Stimulated activated CD8-positive, alpha-beta memory T cell treated with anti-CD3 and anti-CD28 coated beads, Interleukin-2, amount 100 ng/mL, for 48 hours (primary cell): ENCODE results near the gene RFX3.

Experiments used
- DNase-seq, 2 donors: peaks; one replicate each; pipeline ENCODE4 v3.0.0-alpha.2; 2020; ENCODE audit warnings: low read depth in 2 of 2

Gene RFX3

DNA sequence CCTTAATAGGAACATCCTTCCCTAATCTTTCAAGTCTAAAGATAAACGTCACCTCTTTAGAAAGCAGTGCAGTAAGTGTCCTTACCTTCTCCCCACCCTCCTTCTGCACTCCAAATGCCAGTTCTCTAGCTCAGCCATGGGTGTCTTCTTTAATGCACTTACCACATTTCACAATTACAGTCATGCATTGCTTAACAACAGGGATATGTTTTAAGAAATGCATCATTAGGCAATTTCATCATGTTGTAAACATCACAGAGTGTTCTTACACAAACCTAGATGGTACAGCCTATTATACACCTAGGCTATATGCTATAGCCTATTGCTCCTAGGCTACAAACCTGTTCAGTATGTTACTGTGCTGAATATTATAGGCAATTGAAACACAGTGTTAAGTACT, 91.2 kb downstream of the RFX3 start:
- DNase-seq: no peak

DNA sequence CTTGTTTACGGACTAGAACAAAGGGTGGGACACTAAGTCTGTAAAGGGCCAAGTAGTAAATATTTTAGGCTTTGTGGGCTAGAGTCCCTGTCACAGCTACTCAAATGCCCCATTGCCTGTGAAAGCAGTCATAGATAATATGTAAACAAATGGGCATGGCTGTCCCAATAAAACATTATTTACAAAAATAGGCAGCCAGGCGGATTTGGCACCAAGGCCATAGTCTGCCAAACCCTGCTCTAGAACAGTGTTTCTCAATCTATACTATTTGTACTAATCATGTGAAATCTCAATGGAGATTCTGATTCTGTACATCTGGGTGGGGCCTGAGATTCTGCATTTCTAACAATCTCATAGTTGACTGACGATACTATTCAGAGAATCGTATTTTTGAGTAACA, 92.0 kb downstream of the RFX3 start:
- no peak for DNase-seq

DNA sequence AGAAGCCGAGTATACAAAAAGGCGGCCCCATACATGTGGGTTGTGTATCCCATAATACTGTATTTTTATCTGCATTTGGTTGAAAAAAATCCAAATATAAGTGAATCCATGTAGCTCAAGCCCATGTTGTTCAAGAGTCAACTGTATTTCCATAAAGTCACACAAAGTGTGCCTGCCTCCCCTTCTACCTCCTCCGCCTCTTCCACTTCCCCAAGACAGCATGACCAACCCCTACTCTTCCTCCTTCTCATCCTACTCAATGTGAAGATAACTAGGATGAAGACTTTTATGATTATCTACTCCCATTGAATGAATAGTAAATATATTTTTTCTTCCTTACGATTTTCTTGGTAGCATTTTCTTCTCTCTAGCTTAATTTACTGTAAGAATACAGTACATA, 92.7 kb downstream of the RFX3 start:
- DNase-seq: no peak

DNA sequence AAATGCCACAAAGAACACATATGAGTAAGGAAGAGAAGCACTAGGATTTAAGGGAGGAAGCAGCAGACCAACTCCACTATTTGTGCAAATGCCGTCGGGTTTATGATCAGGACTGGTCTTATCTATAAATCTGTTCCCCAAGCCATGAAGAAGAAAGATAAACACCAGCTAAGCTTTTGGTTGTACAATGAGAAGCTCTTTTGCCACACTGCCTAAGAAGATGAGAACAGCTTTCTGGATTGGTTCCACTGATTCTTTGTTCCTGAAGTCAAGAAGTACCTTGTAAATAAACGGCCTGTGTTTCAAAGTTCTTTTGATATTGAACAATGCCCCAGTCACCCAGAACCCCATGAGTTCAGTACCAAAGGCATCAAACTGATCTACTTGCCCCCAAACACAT, 93.9 kb downstream of the RFX3 start:
- no peak for DNase-seq

DNA sequence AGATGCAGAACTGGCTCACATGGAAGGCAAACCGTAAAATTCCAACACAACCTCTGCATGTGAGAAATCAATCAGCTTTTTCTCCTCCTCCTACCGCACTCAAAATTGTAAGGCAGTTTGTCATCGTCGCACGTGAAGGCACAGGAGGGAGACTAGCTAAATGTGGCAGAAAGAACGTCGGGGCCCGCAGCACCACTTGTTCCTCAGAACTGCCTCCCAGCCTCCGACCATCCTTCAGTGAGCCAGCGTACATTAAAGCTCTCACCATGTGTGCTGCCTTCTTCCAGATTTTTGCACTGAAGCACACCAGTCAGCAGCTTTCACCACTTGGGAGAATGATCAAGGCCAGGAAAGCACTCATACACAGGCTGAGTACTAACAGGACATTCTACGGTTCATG, 105.9 kb downstream of the RFX3 start:
- DNase-seq: no peak

DNA sequence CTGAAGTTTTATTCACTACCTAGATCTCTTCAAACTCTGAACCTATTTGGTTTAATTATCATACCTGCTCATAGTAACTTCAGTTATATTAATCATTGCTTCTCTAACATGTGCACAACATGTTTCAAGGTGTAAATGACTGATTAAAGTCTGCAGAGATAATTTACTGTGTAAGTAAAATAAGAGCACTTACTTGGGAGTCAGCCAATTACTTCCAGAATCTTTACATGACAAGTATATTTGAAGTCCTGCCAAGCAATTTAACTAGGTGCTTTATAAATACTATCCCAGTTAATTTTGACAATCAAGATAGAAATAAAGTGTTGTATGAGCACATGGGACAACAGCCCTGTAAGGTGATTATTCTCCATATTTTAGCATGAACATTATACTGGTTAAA, 109.9 kb downstream of the RFX3 start:
- DNase-seq: no peak

DNA sequence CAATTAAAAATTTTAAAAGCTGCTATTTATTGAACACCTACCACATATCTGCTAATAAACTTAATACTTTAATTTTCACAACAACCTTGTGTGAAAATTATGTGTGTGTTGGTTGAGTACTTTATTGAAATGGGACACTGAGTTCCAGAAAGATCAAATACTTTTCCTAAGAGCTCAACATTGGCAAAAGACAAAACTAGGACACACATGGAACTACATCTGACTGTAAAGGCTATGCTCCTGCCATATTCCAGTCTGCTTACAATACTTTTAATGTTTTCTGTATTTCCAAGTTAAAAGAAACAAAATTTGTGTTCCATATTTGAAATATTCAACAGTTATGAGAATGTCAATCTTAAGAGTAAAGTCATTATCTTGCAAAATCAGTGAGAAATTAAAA, 111.8 kb downstream of the RFX3 start:
- DNase-seq: no peak

DNA sequence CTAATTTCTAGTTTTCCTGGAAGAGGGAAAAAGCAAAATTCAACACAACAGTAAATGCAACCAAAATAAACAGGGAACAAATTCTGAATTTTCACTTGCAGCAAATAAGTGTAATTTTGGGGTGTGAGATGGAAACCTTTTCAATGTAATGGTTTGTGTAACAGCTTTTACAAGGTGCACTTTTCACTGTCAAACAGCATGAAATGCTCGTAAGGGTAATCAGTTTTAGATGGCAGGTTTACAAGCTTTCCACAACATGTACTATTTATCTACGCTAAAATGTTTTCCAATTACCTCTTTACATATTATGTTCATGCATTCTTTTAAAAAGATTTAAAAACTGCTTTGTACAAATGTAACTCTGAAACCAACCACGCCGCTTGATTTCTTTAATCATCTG, 115.3 kb downstream of the RFX3 start:
- DNase-seq: no peak

DNA sequence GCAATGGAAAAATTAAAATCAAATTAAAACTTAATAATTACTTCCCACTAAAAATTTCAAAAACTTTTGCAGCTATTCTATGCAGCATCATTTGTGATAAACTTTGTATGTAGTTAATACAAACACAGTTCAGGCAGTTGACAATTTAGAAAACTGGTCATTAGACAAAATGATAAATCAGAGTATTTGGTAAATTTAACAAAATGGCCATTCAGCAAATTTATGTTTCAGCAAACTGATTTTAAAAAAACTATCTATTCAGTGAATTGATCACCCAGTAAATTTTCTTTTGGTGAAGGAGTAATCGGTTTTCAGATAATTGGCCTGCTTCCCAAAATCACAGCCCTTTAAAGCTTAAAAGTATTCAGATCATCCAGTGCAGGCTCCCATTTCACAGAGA, 116.3 kb downstream of the RFX3 start:
- no peak for DNase-seq

DNA sequence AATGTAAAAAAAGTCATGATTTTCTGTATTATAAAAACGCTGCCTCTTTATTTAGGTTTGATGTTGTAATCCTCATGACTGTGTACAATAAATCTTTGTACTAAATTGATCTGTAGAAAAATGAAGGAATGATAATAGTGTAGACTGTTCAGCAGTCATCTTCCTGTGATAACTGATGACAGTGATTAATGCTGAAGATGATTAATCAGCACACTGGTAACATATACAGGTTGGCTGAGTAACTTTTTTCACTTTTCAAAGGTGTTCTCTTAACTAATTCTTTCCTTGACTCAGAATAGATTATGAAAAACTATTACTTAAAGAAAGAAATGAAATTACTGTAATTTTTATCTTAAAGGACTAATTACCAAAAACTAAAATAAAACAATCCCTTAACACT, 122.5 kb downstream of the RFX3 start:
- DNase-seq: no peak

DNA sequence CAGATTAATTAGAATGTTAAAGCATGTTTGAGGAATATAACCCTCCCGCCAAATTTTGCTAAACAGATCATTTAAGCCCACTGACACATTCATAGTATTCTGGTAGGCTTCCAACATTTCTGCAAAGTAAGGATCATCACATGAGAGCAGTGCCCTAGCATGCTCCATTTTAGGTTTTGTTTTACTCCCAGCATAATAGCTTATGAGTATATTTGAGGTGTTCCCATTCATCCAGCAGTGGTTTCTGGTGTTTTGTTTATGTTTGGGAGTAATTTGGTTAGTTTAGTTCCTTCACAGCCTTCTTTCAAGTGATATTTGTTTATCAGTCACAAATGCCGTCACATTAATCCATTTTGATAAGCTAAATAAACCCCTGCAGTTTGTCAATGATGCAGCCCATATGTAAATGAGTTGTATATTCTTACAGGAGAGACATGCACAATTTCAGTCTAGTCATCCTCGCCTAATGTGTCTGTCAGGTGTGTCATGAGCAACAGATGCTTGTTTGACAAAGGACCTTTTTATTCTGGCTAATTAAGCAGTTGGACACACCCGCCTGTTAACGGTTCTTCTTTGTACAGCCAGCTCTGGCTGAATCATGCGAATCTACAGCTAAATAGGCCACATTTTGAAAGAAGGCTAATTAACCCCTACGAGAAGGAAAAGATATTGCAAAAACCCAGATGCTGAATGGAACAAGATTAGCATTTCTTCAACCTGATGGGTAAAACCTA, 124.4 kb downstream of the RFX3 start:
- DNase-seq: no peak

DNA sequence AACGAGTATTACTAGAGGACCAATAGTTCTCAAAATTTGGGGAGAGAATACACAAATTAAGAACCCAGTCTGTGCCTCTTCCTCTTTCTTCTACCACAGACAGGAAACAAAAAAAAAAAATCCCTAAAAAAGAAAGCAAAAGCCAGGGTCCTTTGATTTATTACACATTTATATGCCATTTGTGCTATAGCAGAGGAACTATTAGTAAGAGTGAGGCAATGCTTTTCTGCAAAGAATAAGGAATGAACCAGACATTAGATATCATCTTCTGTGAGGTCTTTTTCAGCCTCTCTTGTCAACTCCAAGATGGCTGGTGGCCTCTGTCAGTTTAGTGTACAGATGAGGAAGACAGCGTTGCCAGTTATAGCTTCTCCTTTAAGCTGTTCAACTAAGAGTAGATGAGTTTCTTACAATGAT, 127.6 kb downstream of the RFX3 start:
- DNase-seq: no peak

DNA sequence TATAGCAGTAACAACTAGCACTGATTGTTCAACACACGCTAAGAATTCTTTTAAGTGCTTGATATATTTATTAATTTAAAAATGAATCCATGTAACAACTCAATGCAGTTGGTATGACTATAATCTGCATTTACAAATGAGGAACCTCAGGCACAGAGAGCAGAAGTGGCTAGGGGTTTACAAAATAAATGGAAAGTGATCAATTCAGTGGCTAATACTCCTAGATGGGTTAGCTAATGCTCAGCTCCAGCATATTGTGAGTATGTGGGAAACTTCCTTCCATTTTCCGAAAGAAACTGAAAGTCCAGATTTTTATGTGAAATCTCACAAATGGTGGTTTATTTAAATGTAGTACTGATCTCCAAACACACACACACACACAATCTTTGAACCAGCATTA, 128.0 kb downstream of the RFX3 start:
- no peak for DNase-seq

DNA sequence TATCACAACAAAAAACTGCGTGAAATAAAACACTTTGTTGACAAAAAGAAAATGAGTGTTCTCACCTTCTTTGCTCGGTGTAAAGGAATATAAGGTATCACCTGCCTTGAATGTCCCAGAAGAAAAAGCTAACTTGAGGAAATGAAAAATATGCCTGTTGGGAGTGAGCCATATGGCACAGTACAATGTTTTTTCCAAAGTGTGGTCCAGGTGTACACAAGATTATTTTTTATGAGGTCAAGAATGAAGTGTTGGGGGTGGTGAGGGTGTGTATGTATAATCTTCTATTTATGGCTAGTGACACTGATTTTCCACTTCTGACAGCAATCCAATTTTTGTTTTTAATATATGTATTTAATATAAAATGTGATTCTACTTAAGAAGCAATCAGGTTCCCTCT, 134.4 kb downstream of the RFX3 start:
- DNase-seq: no peak

DNA sequence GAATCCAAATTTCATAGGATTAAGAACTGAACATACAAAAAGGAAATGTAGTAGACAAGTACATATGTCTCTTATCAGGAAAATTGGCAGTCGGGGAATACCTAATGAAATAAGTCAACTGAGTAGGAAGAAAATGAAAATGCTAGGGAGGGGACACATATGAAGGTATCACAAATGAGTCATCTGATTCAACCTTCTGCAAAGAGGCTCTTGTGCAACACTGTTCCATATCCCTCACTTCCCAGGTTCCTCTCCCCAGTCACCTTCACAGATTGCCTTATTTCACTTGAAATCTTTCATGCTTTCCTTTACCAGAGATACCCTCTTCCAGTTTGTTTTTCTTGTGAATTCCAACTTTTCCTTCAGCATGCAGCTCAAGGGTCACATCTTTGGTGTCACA, 139.0 kb downstream of the RFX3 start:
- DNase-seq: no peak

DNA sequence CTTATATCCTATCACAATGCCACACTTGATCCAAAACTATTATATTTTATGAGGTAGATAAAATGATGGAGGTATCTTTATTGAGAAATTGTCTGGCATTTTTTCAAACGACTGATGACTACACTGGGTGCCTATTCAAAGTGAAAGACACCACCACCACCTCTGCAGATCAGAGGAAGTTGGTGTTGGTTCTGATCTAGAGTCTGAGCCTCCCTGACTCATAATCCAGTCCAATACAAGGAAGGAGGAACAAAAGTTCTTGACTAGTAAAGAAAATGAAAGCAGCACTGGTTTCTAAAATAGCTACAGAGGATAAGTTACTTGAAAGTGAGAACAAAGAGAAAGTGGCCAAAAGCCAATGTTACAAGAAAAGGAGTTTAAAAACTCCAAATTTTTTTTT, 139.9 kb downstream of the RFX3 start:
- DNase-seq: peak in 1 of 2 donors; percentile 4

DNA sequence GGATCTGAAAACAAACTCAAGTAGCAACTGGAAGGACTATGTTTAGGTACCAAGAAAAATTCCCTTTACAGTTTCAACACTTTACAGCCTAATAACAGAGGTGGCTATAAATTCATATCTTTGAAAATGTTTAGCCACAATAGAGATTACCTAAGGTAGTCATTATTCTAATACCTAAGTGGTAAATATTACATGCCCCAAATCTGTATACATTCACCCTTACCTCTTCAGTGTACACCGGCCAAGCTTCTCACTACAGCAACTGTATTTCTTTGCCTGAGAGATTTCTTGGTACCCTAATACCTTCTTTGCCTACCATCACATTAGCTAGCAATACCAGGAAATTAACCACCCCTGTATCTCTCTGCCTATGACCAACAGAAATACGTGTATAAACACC, 154.0 kb downstream of the RFX3 start:
- no peak for DNase-seq

DNA sequence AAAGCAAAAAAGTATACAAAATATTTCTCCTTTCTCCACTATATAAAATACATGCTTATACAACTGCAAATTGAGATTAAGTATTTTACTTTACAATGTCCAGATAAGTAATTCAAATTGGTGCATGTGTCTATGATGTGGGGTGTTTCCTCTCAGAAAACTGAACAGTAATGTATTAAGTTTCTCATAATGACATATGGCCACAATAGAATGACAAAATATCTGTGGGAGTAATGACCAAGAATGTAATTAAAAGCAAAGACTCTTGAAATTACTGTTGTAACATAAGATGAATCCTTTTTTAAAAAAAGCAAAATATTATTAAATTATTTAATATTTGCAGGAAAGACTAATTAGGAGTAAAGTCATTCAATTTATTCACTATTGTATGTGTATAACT, 155.1 kb downstream of the RFX3 start:
- no peak for DNase-seq

DNA sequence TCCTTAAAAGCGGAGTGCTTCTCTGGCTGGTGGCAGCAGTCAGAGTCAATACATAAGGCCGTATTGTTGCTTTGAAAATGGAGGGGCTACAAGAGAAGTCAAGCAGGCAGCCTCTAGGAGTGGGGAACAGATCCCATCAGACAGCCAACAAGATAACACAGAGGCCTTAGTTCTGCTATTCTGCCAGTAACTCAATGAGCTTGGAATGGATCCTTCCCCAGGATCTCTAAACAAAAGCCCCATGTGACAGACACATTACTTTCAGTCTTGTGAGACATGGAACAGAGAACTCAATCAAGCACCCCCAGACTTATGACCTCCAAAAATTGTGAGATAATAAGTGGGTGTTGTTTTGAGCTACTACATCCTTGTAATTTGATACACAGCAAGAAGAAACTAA, 158.6 kb downstream of the RFX3 start:
- no peak for DNase-seq

DNA sequence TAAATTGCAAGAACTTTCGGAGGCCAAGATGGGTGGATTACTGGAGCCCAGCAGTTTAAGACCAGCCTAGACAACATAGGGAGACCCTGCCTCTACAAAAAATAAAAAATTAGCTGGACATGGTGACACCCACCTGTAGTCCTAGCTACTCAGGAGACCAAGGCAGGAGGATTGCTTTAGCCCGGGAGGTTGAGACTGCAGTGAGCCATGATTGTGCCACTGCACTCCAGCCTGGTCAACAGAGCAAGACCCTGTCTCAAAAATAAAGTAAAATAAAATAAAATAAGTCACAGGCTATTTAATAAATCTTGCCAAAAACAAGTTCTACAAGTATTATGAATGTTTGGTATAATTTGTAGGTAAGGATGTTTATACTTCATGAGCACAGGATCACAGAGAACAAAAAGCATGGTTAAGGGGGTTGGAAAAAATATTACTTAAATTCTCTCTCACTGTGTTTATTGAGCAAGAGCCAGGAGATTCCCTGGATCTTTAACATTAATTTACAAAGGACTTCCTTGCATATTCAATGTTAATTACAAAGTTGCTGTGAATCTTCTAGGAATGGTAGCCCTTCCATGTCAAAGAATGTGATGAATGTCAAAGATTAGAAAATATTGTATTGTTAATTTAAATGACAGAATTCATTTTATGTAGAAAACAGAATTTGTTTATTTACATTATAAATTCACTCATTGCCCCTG, 164.0 kb downstream of the RFX3 start:
- DNase-seq: no peak

DNA sequence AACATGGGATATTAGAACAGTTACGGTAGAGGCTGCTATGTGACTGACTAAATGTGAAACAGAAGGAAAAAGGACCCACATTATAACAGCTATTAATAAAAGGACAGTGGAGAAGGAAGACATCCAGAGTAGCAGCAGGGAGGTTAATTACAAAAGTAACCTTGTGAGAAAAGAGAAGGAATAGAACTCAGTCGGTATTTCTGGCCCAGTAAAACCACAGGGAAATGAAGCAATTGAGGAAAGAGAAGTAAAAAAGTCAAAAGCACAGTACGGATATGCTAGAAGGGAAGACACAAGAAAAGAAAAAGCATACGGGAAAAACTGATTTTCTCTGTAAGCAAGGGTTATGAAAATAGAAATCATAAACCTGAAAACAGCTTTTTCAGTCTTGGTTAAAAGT, 164.7 kb downstream of the RFX3 start:
- no peak for DNase-seq

DNA sequence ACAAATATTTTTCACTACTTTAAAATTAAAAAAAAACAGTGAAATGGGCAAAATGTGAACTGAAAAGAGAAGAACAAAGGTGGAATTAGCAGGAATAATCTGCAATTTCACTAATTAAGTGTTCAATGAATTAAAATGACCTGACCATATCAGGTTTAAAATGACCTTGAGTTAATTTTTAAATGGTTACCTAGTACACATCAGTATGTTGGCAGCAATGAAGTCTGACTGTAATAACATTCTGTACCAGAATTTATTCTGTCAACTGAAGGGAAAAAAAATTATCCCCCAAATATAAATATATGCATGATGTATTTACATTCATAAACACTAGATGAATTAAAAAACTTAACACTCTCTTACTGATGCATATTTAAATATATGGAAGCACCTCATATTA, 165.6 kb downstream of the RFX3 start:
- DNase-seq: no peak

DNA sequence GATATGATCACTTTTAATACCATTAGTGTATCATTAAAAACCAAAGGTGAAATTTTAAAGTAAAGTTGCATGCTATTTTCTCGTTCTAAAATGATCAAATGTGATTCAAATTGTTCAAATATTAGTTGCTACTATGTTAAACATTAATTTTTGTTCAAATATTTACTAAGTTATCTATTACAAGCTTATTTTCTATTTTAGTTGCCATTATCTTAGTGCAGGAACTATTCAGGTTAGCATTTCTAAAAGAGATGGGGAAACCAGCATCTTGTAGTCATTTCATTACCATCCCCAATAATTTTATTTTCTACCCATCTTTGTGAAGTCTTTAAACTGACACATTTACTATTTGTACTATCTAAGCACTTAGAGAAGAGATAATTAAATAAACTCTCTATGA, 166.0 kb downstream of the RFX3 start:
- no peak for DNase-seq
